GM19193 (cell line): ENCODE data around the gene CHCHD1.

ENCODE experiments used
- POLR2A ChIP-seq: IDR thresholded peaks from 4 replicates; pipeline ENCODE4 v1.6.1; 2011; ENCODE audit not compliant: insufficient read depth, insufficient read length; ENCODE audit errors: extremely low read depth

The CHCHD1 gene

DNA sequence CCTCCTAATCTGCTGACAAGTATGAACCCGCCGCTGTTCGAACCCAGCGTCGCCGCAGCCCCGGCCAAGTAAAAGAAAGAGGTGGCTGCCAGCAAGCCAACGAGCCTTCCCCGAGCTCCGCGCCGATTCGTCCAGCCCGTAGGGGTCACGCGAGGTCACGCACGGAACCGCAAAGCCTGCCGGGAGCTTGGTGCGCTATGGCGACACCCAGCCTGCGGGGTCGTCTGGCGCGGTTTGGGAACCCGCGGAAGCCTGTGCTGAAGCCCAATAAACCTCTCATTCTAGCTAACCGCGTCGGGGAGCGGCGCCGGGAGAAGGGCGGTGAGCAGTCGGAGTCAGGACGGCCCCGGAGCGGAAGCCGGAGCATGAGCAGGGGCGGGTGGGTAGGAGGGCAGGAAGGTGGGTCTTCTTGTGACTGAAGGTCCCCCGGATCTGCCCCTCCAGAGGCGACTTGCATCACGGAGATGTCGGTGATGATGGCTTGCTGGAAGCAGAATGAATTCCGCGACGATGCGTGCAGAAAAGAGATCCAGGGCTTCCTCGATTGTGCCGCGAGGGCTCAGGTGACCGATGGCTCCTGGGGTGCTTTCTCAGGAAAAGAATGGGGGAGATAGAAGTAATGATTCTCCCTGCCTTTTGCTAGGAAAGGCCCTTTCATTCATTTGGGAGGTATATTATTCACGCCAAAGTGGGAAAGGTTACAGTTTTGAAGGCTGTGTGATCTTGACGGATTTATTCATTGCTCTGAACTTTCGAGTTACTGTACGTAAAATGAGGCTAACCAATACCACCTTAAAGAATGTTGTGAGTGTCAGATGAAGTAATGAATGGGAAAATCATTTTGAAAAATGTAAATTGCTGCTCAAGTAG, at the start of gene CHCHD1:
Gene CHCHD1 (plus strand): TSS at position 170 of the 870 bp plus-strand sequence. CDS start 28 bp downstream, at position 198.
- TF ChIP-seq POLR2A = peak; percentile 95

DNA sequence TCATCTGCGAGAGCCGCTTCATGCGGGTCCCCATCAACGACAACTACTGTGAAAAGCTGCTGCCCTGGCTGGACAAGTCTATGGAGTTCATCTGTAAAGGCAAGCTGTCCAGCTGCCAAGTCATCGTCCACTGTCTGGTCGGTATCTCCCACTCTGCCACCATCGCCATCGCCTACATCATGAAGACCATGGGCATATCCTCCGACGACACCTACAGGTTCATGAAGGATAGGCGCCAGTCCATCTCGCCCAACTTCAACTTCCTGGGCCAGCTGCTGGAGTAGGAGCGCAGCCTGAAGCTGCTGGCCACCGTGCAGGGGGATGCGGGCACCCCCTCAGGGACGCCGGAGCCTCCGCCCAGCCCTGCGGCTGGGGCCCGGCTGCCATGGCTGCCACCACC, 49.4 kb upstream of the CHCHD1 start:
- TF ChIP-seq POLR2A = no peak

DNA sequence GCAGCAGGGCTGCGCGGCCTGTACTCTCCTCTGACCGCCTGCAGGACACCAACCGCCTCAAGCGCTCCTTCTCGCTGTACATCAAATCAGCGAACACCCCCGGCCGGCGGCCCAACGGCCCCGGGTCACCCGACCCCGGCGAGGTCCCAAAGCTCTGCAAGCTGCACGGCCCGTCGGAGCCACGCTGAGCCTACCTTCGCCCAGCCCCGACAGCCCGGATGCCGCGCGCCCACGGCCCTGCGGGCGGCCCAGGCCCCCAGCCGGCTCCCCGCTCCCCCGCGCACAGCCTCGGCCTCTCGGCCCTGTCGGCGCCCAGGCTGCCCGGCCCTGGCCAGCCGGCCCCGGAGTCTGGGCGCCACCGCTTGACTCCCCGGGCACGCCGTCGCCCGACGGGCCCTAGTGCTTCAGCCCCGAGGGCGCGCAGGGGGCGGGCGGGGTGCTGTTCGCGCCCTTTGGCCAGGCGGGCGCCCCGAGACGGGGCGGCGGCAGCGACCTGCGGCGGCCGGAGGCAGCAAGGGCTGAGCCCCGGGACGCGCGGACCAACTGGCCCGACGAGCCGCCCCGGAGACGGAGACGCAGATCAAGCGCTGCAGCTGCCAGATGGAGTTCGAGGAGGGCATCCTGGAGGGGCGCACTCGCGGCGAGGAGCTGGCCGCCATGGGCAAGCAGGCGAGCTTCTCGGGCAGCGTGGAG, 48.8 kb upstream of the CHCHD1 start:
- TF ChIP-seq POLR2A = no peak

DNA sequence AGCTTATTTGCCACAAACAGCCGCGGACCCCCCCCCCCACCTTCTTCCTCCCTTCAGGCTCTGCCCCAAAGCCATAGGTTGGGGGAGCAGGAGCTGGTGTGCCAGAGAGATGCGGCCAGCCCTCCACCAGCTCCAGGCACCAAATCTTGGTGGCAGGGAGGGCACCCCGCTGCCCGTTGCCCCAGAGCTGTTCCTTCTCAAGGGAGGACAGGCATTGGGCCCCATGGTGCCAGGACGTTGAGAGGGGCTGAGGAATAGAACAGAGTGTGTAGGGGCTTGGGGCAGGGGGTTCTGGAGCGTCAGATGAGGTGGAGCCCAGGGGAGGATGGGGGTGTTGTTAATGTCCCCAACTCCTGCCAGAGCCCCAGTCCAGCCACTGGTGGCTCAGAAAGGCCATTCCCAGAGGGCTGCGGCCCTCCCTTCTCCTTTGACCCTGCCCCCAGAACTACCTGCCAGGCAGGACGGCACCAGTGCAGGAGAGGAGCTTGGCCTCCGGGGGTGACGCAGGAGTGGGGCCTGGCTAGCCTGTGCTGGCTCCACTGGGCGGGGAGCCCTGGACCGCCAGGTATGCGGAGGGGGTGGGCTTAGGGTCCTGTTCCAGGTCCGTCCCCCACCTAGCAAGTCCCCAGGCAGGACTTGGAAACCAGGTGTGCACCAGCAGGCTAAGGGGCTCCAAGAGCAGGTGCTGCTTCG, 47.7 kb upstream of the CHCHD1 start:
- TF ChIP-seq POLR2A = no peak

DNA sequence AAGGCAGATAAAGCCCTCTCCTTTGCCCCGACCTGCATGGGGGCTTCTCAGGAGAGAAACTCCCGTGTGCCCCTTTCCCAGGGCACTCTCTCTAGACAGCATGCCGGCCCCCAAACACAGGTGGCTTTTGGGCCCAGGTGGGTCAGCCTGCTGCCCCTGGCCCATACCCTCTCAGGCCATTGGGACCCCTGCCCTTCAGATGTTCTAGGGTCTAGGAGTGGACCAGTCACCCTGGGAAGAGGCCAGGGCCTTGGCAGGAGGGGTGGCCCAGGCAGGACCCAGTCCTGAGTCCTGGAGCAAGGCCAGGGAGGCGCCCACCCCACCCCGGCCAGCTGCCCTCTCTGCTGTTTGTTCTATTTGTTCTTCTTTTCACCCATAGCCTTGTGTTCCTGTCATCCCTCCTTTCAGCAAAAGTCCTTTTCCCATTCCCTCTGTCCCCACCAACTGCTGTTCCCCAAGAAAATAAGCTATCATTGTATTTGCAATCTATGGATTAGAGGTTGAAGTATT, 47.0 kb upstream of the CHCHD1 start:
- no peak for TF ChIP-seq POLR2A

DNA sequence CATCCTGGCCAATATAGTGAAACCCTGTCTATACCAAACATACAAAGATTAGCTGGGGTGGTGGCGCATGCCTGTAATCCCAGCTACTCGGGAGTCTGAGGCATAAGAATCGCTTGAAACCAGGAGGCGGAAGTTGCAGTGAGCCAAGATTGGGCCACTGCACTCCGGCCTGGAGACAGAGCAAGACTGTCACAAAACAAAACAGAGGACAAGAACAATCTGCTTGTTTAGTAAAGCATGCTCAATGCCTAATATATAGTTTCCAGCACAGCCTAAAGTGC, 39.5 kb upstream of the CHCHD1 start:
- no peak for TF ChIP-seq POLR2A

DNA sequence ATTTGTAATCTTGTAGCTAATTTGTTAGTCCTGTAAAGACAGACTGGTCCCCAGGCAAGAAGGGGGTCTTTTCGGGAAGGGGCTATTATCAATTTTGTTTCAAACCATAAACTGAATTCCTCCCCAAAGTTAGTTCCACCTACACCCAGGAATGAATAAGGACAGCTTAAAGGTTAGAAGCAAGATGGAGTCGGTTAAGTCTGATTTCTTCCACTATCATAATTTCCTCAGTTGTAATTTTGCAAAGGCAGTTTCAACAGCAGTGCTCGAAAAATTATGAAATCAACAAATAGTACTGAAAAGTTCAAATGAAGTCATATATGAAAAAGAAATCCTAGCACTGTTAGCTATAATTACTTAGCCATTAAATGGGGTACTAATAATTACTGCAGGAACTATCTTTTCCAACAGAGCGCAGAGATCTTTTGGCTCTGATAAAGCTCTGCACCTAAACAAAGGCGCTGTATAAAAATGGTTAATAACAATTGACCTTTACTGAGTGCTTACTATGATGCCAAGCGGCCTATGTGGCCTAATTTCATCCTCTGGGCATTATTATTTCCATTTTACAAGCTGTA, 38.4 kb upstream of the CHCHD1 start:
- no peak for TF ChIP-seq POLR2A

DNA sequence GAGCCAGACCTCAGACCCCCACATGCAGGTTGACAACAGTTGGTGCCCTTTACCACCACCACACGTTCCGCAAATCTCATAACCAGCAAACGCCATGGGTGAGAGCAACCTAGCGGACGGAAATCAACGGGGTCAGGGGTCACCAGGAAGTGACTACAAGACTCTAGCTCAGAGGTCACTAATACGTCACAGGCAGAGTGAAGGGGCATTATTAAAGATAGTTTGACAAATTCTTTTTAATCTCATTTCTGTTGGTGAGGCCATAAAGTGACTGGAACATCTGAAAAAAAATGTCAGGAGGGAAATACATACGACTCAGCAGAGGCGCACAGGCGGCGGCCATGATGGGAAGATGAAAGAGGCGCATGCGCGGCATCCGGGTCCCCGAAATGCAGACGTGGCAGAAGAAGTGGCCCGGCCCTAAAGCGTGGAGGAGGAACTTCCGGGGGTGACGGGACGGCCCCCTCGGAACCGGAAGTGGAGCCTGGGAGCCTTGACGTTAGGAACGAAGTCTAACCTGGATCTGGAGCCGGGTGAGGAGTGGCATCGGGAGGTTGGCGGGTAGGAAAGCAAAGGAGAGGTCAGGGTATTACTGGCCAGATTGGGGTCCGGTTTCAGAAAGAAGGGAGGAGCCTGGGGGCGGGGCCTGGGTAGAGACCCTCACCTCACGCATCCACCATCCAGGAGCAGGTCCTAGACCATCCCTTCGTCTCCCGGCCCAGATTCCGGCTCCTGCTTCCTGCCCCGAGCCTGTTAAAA, 37.8 kb upstream of the CHCHD1 start, which contains the start of gene SEC24C:
Gene SEC24C (plus strand): TSS at position 468 of the 759 bp plus-strand sequence. CDS start 2,461 bp downstream, outside the sequence.
- TF ChIP-seq POLR2A = peak; percentile 86

DNA sequence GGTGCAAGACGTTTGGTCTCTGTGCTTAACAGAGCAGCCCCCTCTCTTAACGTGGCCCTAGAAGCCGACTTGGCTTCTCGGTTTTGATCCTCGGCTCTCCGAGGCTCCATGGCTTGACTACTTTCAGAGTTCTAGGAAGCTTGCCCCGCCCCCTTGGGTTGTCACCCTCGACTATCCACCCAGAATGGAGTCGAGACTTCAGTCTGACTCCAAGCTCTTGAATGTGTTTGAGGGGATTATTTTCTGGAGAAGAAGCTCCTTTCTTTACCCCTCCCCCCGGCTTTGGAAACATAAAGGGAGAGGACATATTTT, 37.2 kb upstream of the CHCHD1 start:
- no peak for TF ChIP-seq POLR2A

DNA sequence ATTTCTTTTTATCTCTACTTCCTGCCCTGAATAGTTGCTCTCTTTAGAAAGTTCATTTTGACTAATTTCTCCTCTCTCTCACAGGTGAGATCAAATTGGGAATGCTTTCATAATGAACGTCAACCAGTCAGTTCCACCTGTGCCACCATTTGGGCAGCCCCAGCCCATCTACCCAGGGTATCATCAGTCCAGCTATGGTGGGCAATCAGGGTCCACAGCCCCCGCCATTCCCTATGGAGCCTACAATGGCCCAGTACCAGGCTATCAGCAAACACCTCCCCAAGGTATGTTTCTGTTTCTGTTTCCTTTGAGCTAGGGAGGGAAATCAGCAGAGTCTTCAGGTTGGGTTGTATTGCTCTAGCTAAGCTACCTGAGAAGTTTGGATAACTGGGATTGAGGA, 35.1 kb upstream of the CHCHD1 start:
- no peak for TF ChIP-seq POLR2A

DNA sequence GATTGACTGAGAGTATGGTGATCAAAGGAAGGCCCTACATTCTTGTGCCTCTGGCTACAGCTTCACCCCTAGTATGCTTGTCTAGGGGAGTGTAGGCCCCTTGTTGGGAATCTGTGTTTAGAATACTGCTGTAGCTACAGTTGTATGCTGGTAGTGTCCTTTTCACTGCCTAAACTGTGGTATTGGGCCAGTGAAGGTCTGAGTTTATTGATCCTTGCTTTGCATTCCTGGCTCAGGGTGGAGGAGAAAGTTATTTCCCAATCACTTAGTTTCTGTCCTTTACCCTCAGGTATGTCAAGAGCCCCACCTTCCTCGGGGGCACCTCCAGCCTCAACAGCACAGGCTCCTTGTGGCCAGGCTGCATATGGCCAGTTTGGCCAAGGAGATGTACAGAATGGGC, 31.0 kb upstream of the CHCHD1 start:
- no peak for TF ChIP-seq POLR2A

DNA sequence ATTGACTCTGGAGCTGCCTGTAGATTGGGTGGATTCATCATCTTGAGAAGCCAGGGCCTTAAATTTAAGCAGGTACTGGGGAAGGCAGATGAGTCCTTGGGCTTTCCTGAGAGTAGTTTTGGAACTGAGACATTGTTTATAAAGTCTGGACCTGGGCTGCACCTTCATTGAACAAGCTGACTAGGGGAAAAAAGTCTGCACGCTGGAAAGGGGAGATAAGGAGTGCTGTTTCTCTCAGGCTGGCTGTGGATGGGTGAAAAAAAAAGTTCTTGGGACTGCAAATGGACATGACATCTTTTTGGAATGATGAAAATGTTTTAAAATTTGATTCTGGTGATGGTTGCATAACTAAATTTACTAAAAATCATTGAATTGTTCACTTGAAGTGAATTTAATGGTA, 25.7 kb upstream of the CHCHD1 start:
- no peak for TF ChIP-seq POLR2A

DNA sequence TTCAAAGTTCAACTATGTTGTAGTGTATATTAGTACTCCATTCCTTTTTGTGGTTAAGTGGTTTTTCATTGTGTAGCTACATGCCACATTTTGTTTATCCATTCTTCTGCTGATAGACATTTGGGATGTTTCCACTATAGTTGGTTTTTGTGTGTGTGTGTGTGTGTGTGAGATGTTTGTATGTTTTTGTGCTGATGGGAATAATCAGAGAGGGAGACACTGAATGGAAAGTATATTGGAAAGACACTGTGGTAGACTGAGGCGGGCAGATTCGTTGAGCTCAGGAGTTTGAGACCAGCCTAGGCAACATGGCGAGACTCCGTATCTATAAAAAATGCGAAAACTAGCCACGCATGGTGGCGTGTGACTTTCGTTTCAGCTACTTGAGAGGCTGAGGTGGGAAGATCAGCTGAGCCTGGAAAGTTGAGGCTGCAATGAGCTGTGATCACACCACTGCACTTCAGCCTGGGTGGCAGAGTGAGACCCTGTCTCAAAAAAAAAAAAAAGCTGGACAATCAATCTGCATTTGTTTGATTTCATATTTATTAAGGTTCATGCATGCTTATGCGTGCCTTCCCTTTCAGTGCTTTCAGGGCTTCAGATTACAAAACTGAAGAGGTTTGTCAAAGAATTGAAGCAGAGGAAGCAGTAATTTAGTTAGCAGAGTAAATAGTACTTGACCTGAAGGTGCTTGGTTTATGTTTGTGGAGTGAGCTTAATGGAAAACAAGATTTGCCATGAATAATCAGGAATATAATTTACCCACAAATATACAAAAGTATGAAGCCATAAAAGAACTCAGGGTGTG, 22.9 kb upstream of the CHCHD1 start:
- TF ChIP-seq POLR2A = no peak
